ENCODE data around the gene HOGA1. TPM values are rescaled to one million over a fixed set of nuclear protein-coding genes. Genes with fewer than 3 reads are reported as not detected.
A peak's percentile ranks its signal among the peaks of the same experiment; 100 is the strongest.
"Not testable (repeated sequence)": the region's sequence is repeated elsewhere in the genome, so short reads cannot be mapped to it uniquely, and the experiment has no call there.

HOGA1 gene
- polyA plus RNA-seq, 3 donors from 2014 or later = not detected

DNA sequence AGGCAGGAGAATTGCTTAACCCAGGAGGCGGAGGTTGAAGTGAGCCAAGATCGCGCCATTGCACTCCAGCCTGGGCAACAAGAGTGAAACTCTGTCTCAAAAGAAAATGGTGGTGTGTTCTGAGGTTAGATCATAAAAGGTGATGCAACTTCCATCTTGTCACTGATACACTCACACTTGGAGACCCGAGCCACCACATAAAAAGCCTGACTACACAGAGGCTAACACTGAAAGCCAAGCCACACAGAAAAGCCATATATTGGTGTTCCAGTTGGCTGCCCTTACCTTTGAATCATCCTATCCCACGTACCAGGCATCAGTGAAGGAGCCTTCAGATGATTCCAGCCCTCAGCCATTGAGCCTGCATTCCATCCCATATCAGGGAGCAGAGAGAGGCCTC is 45.1 kb downstream of the HOGA1 start:
- no peak overlapping the region for H3K27ac Mint-ChIP-seq
- no peak for DNase-seq
- peaks cover 8 to 12% (median 11%) of the 10 kb centered on the region in 3 donors for H3K27me3 Mint-ChIP-seq (ENCODE audit: low read depth in 3 of 3)
- H3K9me3 Mint-ChIP-seq = no peaks in the 10 kb centered on the region
- H3K36me3 Mint-ChIP-seq = peaks cover 0 to 4% (median 0%) of the 10 kb centered on the region in 3 donors
- H3K4me3 Mint-ChIP-seq = no peak overlapping the region
- H3K4me1 Mint-ChIP-seq = peaks cover 13 to 17% of the 10 kb centered on the region in 2 donors

DNA sequence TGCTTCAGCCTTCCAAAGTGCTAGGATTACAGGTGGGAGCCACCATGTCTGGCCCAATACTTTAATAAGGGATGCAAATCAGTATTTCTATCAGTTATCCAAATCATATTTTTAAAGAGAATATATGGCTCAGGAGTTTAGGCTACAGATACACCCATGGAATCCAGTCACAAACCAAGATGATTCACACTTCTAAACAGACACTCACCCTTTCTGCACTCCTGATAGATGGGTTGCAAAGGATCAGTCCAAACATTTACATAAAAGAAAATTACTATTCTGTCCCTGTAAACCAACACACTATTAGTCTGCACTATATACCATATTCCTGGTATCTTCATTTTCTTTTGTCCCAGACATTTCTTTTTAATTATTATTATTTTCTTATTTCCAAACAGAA is 46.9 kb downstream of the HOGA1 start:
- Mint-ChIP-seq H3K36me3 (peaks cover 0 to 4% (median 0%) of the 10 kb centered on the region in 3 donors), H3K27ac (no peak overlapping the region), H3K4me1 (peaks cover 13 to 17% of the 10 kb centered on the region in 2 donors), H3K9me3 (no peaks in the 10 kb centered on the region), H3K4me3 (no peak overlapping the region), H3K27me3 (ENCODE audit: low read depth in 3 of 3) (peaks cover 8 to 12% (median 11%) of the 10 kb centered on the region in 3 donors)
- DNase-seq = no peak

DNA sequence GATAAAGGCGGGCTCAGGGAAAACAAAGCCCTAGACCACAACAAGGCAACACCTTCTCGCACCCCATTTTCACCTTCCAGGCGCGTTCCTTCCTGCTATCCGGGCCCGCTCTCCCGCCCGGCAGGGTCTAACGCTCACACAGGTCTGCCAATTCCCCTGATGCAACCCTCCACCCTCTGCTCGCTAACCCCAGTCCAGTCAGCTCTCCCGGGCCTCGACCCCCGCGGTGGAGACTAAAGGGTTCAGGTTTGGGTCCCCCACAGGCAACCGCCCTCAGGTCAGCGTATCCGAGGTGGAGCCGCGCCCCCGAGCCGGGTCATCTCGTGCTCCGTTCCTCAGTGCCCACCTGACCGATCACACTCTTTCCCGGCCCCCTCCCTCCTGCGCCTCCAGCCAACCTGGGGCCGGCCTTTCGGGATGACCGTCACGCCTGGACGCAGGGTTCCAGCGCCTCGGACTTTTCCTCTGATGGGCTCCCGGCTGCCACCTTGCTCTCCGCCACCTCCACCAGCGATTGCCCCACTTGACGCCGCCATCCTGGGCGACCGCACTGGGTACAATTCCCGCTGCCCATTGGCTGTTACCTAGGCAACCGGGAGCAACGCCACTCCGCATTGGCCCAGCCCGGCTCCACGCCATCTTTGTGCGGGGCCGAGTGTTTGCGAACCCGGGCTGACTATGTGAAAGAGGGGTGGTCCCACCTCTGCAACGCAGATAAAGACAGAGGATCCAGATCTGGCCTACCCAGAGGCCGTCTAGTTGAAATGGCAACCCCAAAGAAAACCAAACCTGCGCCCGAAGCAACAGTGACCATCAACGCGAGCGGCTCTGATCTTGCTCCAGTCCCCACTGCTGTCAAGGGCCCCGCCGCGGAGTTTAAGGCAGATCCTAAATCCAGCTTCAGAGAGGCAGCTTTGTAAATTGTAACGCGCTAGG is 49.0 kb downstream of the HOGA1 start, which contains the start of gene MORN4:
MORN4 (minus strand) TSS at position 552 of the 936 bp plus-strand sequence. CDS start 13,847 bp downstream, outside the sequence.
- Mint-ChIP-seq H3K27me3 (ENCODE audit: low read depth in 3 of 3) (peaks cover 8 to 12% (median 11%) of the 10 kb centered on the region in 3 donors), H3K4me3 (peak within 1 kb of the TSS; percentile 95 to 100 (median 95)), H3K27ac (peak within 1 kb of the TSS; percentile 47 to 92 (median 84)), H3K9me3 (no peaks in the 10 kb centered on the region), H3K4me1 (peaks cover 13 to 17% of the 10 kb centered on the region in 2 donors), H3K36me3 (peaks cover 0 to 4% (median 0%) of the 10 kb centered on the region in 3 donors)
- DNase-seq = peak; percentile 89 to 91 (median 90)

DNA sequence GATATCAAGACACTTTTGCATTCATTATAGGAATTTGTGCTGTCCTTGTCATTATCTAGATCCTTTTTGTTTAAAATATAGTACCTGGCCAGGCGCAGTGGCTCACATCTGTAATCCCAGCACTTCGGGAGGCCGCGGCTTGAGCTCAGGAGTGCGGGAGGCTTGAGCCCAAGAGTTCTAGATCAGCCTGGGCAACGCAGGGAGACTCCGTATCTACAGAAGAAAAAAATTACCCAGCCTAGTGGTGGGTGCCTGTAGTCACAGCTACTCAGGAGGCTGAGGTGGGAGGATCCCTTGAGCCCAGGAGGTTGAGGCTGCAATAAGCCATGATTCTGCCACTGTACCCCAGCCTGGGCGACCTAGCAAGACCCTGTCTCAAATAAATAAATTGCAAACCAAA is 49.7 kb downstream of the HOGA1 start:
- H3K27ac Mint-ChIP-seq = peak overlapping the region in 3 of 6 donors; percentile 26 to 92 (median 85)

DNA sequence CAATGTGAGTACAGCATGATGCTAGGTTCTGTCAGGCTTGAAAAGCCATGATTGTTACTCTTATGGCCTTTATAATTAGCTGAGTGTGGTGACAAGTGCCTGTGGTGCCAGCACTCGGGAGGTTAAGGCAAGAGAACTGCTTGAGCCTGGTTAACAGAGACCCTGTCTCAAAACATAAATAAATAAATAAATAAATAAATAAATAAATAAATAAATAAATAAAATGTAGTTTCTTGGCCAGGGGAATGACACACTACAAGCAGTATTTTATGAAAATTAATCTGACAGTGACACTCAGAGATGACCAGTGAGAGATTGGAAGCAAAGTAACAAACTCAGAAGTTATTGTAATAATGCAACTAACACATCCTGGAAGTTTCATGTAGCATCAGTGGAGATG is 51.4 kb downstream of the HOGA1 start:
- Mint-ChIP-seq H3K36me3 (no peaks in the 10 kb centered on the region), H3K4me3 (no peak overlapping the region), H3K4me1 (peaks cover 17 to 25% of the 10 kb centered on the region in 2 donors), H3K27me3 (ENCODE audit: low read depth in 3 of 3) (peaks cover 13 to 15% (median 15%) of the 10 kb centered on the region in 3 donors), H3K27ac (no peak overlapping the region), H3K9me3 (no peaks in the 10 kb centered on the region)
- no peak for DNase-seq

More for the DNA sequence above, 49.7 kb downstream of the HOGA1 start:
- H3K27me3 Mint-ChIP-seq (ENCODE audit: low read depth in 3 of 3) = peaks cover 8 to 12% (median 11%) of the 10 kb centered on the region in 3 donors
- H3K9me3 Mint-ChIP-seq = no peaks in the 10 kb centered on the region
- peak in 2 of 3 donors; percentile 11 to 18 for DNase-seq
- H3K4me1 Mint-ChIP-seq = peaks cover 13 to 17% of the 10 kb centered on the region in 2 donors
- H3K36me3 Mint-ChIP-seq = peaks cover 0 to 4% (median 0%) of the 10 kb centered on the region in 3 donors
- H3K4me3 Mint-ChIP-seq = peak overlapping the region; percentile 95 to 100 (median 95)

DNA sequence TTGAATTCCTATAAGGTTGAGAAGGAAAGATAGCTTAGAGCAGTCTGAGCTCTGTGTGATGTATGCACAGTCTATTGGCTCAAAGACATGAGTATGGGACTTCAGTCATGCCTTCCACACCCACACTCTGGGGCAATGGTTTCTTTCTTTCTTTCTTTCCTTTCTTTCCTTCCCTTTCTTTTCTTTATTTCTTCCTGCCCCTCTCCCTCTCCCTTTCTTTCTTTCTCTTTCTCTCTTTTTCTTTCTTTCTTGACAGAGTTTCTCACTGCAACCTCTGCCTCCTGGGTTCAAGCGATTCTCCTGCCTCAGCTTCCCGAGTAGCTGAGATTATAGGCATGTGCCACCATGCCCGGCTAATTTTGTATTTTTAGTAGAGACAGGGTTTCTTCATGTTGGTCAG is 54.9 kb downstream of the HOGA1 start:
- not testable (repeated sequence) for H3K36me3 Mint-ChIP-seq; H3K27me3 Mint-ChIP-seq (ENCODE audit: low read depth in 3 of 3); DNase-seq; H3K4me3 Mint-ChIP-seq; H3K9me3 Mint-ChIP-seq
- Mint-ChIP-seq H3K4me1 (peaks cover 27 to 33% of the 10 kb centered on the region in 2 donors), H3K27ac (peak overlapping the region in 1 of 6 donors; percentile 35)

DNA sequence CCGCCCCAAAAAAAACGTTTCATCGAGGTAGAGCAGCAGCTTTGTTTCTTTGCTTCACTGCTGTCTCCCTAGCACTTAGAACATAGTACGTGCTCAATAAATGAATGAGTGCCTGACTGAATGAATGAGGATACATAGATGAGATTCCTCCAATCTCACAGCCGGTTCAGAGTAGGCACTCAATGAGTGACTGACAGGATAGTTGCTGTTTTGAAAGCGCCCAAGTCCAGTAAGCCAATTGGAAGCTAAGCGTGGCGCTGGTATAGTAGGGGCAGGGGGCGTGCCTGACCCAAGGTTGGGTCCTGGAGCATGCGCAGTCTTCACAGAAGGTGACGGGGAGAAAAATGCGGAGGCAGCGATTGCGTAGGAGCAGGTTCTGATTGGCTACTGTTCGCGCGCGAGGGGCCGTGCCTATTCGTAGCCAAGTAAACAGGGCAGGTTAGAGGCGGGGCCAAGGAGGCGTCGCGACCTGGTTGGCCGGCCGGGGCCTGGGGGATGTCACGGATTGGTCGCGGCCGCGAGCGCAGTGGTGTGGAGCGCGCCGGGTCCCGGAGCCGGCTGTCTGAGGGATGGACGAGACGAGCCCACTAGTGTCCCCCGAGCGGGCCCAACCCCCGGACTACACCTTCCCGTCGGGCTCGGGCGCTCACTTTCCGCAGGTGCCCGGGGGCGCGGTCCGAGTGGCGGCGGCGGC is 56.1 kb downstream of the HOGA1 start, which contains the start of gene PI4K2A:
PI4K2A (plus strand) TSS at position 498 of the 694 bp plus-strand sequence; CDS start at position 570, 72 bp downstream.
- Mint-ChIP-seq H3K27ac (peak within 1 kb of the TSS; percentile 87 to 97 (median 96)), H3K4me1 (peaks cover 28 to 32% of the 10 kb centered on the region in 2 donors), H3K9me3 (no peaks in the 10 kb centered on the region), H3K27me3 (ENCODE audit: low read depth in 3 of 3) (peaks cover 4 to 6% (median 5%) of the 10 kb centered on the region in 3 donors), H3K36me3 (peaks cover 0 to 16% (median 9%) of the 10 kb centered on the region in 3 donors), H3K4me3 (peak within 1 kb of the TSS; percentile 97 to 99 (median 99))
- peak; percentile 99 for DNase-seq

DNA sequence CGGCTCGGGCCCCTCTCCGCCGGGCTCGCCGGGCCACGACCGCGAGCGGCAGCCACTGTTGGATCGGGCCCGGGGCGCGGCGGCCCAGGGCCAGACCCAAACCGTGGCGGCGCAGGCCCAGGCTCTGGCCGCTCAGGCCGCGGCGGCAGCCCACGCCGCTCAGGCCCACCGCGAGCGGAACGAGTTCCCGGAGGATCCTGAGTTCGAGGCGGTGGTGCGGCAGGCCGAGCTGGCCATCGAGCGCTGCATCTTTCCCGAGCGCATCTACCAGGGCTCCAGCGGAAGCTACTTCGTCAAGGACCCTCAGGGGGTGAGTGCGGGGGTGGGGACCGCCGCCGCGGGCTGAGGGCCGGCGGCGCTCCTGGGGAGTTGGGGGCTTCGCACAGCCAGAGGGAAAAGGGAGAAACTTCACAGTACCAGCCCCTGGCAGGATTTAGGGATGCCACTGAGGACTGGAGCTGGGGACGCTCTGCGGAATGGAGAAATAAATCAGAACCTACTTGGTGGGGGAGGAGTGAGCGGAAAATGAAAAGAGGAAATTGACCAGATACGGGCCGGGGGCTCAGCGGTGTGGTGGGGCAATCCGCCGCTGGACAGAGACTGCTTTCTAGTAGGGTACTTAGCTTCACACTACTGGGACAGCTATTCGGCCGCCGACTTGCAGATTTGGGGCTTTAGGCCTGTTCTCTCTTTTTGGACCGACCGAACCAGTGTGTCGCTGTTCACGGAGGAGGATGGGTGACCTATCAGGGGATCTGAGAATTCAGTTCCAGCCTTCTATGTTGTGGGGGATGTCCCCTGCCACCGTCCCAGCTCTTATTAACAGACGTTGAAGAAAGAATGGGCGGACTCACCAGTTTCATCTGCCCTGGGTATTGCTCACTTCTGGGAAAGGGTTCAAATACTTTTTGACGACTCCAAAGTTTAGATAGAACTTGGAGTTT is 57.0 kb downstream of the HOGA1 start:
- H3K36me3 Mint-ChIP-seq = peaks cover 0 to 20% (median 9%) of the 10 kb centered on the region in 3 donors
- peak overlapping the region; percentile 87 to 97 (median 96) for H3K27ac Mint-ChIP-seq
- peak overlapping the region; percentile 97 to 99 (median 99) for H3K4me3 Mint-ChIP-seq
- no peaks in the 10 kb centered on the region for H3K9me3 Mint-ChIP-seq
- H3K27me3 Mint-ChIP-seq (ENCODE audit: low read depth in 3 of 3) = peaks cover 4 to 6% (median 5%) of the 10 kb centered on the region in 3 donors
- peaks cover 28 to 32% of the 10 kb centered on the region in 2 donors for H3K4me1 Mint-ChIP-seq
- peak; percentile 11 to 16 (median 14) for DNase-seq

DNA sequence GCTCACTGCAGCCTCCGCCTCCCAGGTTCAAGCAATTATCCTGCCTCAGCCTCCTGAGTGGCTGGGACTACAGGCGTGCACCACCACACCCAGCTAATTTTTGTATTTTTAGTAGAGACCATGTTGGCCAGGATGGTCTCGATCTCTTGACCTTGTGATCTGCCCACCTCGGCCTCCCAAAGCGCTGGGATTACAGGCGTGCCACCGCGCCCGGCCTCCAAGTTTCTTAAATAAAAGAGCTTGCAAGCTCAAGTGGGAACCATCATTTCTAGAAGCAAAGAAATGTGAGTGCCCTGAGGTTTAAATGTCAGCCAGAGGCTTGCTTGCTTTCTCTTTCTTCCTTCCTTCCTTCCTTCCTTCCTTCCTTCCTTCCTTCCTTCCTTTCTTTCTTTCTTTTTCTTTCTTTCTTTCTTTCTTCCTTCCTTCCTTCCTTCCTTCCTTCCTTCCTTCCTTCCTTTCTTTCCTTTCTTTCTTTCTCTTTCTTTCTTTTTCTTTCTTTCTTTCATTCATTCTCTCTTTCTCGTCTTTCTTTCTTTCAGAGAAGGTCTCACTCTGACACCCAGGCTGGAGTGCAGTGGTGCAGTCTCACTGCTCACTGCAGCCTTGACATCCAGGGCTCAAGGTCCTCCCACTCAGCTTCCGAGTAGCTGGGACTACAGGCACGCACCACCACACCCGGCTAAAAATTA is 58.4 kb downstream of the HOGA1 start:
- peaks cover 34 to 41% of the 10 kb centered on the region in 2 donors for H3K4me1 Mint-ChIP-seq
- peak overlapping the region; percentile 14 to 97 (median 42) for H3K27ac Mint-ChIP-seq
- not testable (repeated sequence) for H3K27me3 Mint-ChIP-seq (ENCODE audit: low read depth in 3 of 3); DNase-seq; H3K9me3 Mint-ChIP-seq
- H3K36me3 Mint-ChIP-seq = peaks cover 3 to 23% (median 13%) of the 10 kb centered on the region in 3 donors
- peak overlapping the region; percentile 54 to 99 (median 99) for H3K4me3 Mint-ChIP-seq

DNA sequence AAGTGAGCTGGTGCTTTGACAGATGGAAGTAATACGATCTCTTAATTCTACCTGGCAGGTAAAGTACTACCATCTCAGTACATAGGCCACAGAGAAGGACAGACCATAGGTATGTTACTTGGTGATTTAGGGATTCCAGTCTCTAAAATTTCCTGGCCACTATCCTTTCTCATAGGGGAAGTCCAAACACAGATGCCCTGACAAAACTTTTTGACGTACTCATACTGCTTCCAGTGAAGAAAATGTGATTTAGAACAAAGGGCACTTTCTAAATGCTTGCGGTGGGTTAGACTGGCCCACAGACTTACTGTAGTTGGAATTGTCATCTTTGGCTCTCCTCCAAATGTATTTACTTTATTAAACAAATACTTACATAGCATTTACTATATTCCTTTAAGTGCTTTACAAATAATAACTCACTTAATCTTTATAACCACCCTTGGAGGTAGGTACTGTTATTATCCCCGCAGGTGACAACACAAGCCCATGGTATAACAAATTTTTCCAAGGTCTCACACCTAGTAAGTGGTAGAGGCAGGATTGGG is 59.3 kb downstream of the HOGA1 start:
- Mint-ChIP-seq H3K36me3 (peaks cover 4 to 24% (median 14%) of the 10 kb centered on the region in 3 donors), H3K9me3 (no peaks in the 10 kb centered on the region), H3K27me3 (ENCODE audit: low read depth in 3 of 3) (peaks cover 4 to 6% (median 5%) of the 10 kb centered on the region in 3 donors), H3K27ac (peak overlapping the region; percentile 13 to 71 (median 24)), H3K4me3 (peak overlapping the region; percentile 54 to 99 (median 77)), H3K4me1 (peaks cover 42 to 50% of the 10 kb centered on the region in 2 donors)
- DNase-seq = no peak

DNA sequence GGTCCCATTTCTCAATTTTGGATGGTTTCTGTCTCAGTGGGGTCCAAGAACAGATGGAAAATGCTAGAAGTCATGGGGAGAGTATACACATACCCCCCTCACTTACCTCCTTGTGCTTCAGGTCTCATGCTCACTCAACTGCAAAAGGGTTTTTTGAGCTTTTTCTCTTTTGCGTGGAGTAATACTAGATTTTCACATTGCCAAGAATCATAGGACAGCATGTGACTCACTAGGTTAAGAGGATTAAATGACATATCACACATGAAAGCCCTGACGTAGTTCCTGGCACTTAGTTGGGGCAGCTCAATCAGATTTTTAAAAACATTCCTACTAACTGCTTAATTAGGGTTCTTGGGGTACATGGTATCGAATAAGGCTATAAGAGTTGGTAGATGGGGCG is 60.7 kb downstream of the HOGA1 start:
- no peak for DNase-seq
- Mint-ChIP-seq H3K9me3 (no peaks in the 10 kb centered on the region), H3K36me3 (peaks cover 4 to 24% (median 14%) of the 10 kb centered on the region in 3 donors), H3K27ac (peak overlapping the region in 4 of 6 donors; percentile 17 to 57 (median 45)), H3K27me3 (ENCODE audit: low read depth in 3 of 3) (peaks cover 8 to 11% (median 9%) of the 10 kb centered on the region in 3 donors), H3K4me3 (no peak overlapping the region), H3K4me1 (peaks cover 54 to 63% of the 10 kb centered on the region in 2 donors)

DNA sequence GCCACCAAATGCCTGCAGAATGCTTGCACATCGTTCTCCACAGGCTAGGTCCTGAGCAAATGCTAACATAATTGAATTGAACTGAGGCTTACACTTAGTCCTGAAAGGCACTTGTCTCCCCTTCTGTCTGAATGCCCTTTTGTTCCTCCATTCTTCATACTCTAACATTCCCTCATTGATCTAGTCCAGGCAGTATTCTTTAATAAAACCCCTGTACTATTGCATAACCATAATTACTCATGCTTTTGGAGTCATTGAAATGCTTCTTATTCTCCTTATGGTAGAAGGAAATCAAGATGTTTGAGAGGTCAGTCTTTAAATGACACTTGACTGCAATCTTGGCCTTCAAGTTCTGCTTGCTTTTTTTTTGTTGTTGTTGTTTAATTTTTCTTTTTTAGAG is 63.4 kb downstream of the HOGA1 start:
- Mint-ChIP-seq H3K4me1 (peaks cover 45 to 55% of the 10 kb centered on the region in 2 donors), H3K36me3 (peaks cover 4 to 34% (median 20%) of the 10 kb centered on the region in 3 donors), H3K9me3 (no peaks in the 10 kb centered on the region), H3K4me3 (peak overlapping the region in 3 of 5 donors; percentile 9 to 70 (median 22)), H3K27ac (peak overlapping the region; percentile 91 to 99 (median 97)), H3K27me3 (ENCODE audit: low read depth in 3 of 3) (peaks cover 3 to 5% (median 4%) of the 10 kb centered on the region in 3 donors)
- no peak for DNase-seq
